Cerebellar cortex (tissue), 1 donor: ENCODE data around the gene ELK4.
"Not testable (repeated sequence)": the region's sequence is repeated elsewhere in the genome, so short reads cannot be mapped to it uniquely, and the experiment has no call there.

Source experiments
- DNase-seq: peaks from one replicate; pipeline ENCODE4 v3.0.0-alpha.2; 2015; ENCODE audit warnings: low spot score

ELK4 gene

GRCh38 chr1:205664399-205665017 lies 32.7 kb upstream of the ELK4 start:
- no peak for DNase-seq

- DNase-seq, result no peak
Observed at GRCh38 chr1:205663286-205663936, 31.6 kb upstream of the ELK4 start.

- DNase-seq, result no peak
Observed at GRCh38 chr1:205662791-205663190, 31.0 kb upstream of the ELK4 start.

GRCh38 chr1:205662135-205662738 lies 30.4 kb upstream of the ELK4 start:
- peak; percentile 67 for DNase-seq

- no peak for DNase-seq
Observed at GRCh38 chr1:205661429-205662134, 29.8 kb upstream of the ELK4 start.

- DNase-seq, result no peak
Observed at GRCh38 chr1:205660361-205660760, 28.6 kb upstream of the ELK4 start.

GRCh38 chr1:205658943-205659581 lies 27.3 kb upstream of the ELK4 start:
- DNase-seq, result peak; percentile 83

- DNase-seq, result no peak
Observed at GRCh38 chr1:205656236-205656635, 24.4 kb upstream of the ELK4 start.

- DNase-seq, result no peak
Observed at GRCh38 chr1:205652984-205653383, 21.2 kb upstream of the ELK4 start.

- DNase-seq, result no peak
Observed at GRCh38 chr1:205650241-205650640, 18.4 kb upstream of the ELK4 start.

- DNase-seq, result no peak
Observed at GRCh38 chr1:205645519-205645918, 13.7 kb upstream of the ELK4 start.

- no peak for DNase-seq
Observed at GRCh38 chr1:205642679-205643307, 11.0 kb upstream of the ELK4 start.

- DNase-seq, result no peak
Observed at GRCh38 chr1:205639567-205639966, 7.8 kb upstream of the ELK4 start.

GRCh38 chr1:205637854-205638468 lies 6.2 kb upstream of the ELK4 start:
- no peak for DNase-seq

- DNase-seq, result no peak
Observed at GRCh38 chr1:205636732-205637131, 4.9 kb upstream of the ELK4 start.

GRCh38 chr1:205636138-205636530 lies 4.3 kb upstream of the ELK4 start:
- not testable (repeated sequence) for DNase-seq

GRCh38 chr1:205633421-205633976 lies 1.7 kb upstream of the ELK4 start:
- DNase-seq, result peak; percentile 69

- DNase-seq, result no peak
Observed at GRCh38 chr1:205632669-205633169, 908 bp upstream of the ELK4 start.

GRCh38 chr1:205631010-205631767 lies 622 bp downstream of the ELK4 start:
- peak; percentile 67 for DNase-seq

- DNase-seq, result no peak
Observed at GRCh38 chr1:205630651-205631009, 1.2 kb downstream of the ELK4 start.
